MCF 10A (cell line): ENCODE results near the gene TLR5. TPM values are rescaled to one million over a fixed set of nuclear protein-coding genes. Genes with fewer than 3 reads are reported as not detected.

Experiments
- BruUV-seq: library from RNA; stranded (reverse); fragments of 400-500 nt; replicated peaks from 2 replicates; lab custom pipeline; 2021; lab: Mats Ljungman, UMichigan
- CTCF ChIA-PET: fragments of 300-600 bp; sonication (Branson Sonifier 250); formaldehyde crosslinking; extraction: SDS; loops from one replicate; lab custom pipeline; 2021; ENCODE audit warnings: antibody characterized with exemption, inconsistent platforms; lab: Yijun Ruan, JAX
- POLR2A ChIA-PET: fragments of 300-600, 350-650 bp; sonication (Branson Sonifier 250); formaldehyde crosslinking; extraction: SDS; loops from one replicate; lab custom pipeline; 2020; ENCODE audit warnings: antibody characterized with exemption, inconsistent platforms; lab: Yijun Ruan, JAX
- DNase-seq: peaks from one replicate; pipeline ENCODE4 v3.0.0-alpha.2; 2018; ENCODE audit not compliant: unreplicated experiment
- H3K27ac Mint-ChIP-seq: one replicate; pipeline ENCODE4 v1.8.0; 2022; ENCODE audit warnings: mild to moderate bottlenecking, low read depth, mixed read lengths; ENCODE audit not compliant: unreplicated experiment
- H3K27me3 Mint-ChIP-seq: one replicate; pipeline ENCODE4 v1.8.0; 2022; ENCODE audit warnings: mixed read lengths; ENCODE audit not compliant: insufficient read depth, unreplicated experiment
- H3K36me3 Mint-ChIP-seq: one replicate; pipeline ENCODE4 v1.8.0; 2022; ENCODE audit warnings: mild to moderate bottlenecking, moderate library complexity, mixed read lengths; ENCODE audit not compliant: insufficient read depth, unreplicated experiment
- H3K4me1 Mint-ChIP-seq: one replicate; pipeline ENCODE4 v1.8.0; 2022; ENCODE audit warnings: mixed read lengths; ENCODE audit not compliant: insufficient read depth, unreplicated experiment
- H3K4me3 Mint-ChIP-seq: one replicate; pipeline ENCODE4 v1.8.0; 2022; ENCODE audit warnings: mild to moderate bottlenecking, moderate library complexity, mixed read lengths; ENCODE audit not compliant: unreplicated experiment
- H3K9me3 Mint-ChIP-seq: one replicate; pipeline ENCODE4 v1.8.0; 2022; ENCODE audit warnings: mixed read lengths; ENCODE audit not compliant: unreplicated experiment
- CTCF ChIP-seq: fragments of 200-600 bp; IDR thresholded peaks from one replicate; pipeline ENCODE4 v1.8.0; 2022; ENCODE audit warnings: antibody characterized with exemption, mild to moderate bottlenecking; ENCODE audit not compliant: unreplicated experiment
- intact Hi-C: fragments of 100-400 bp; cut with micrococcal nuclease; formaldehyde crosslinking; loops from 2 replicates; pipeline ENCODE4 v1.14.1; 2022
- total RNA-seq: library from RNA; stranded (reverse); gene quantifications from 2 replicates; pipeline ENCODE4 v1.2.3, GENCODE V29; 2022

TLR5 gene
- total RNA-seq, 1 experiment from 2014 or later: 1.5 TPM

GRCh38 chr1:223135176-223135942 is 7.7 kb downstream of the TLR5 start:
- peaks cover 45% of the 10 kb centered on the region for H3K4me1 Mint-ChIP-seq
- peak overlapping the region; percentile 13 for H3K4me3 Mint-ChIP-seq
- TF ChIP-seq CTCF: no peak
- POLR2A ChIA-PET: interaction anchor here (0.6 to 4.4 kb wide), 22 partner anchors 8 to 1250 kb away, joined by 3 to 22 read pairs (median 4); partner anchors contain the start of gene TLR5
- CTCF ChIA-PET: interaction anchor here (0.5 to 15.7 kb wide), 34 partner anchors 8 to 560 kb away, joined by 3 to 324 read pairs (median 4); partner anchors contain the start of genes CAPN8, SUSD4 and TLR5
- H3K9me3 Mint-ChIP-seq: no peaks in the 10 kb centered on the region
- intact Hi-C loops: loop anchor here (2.0 kb wide), 1 partner anchor 109 kb away; no protein-coding TSS in a partner anchor
- BruUV-seq: no TSS peak
- DNase-seq: peak; percentile 98
- peaks cover 13% of the 10 kb centered on the region for H3K36me3 Mint-ChIP-seq
- peak overlapping the region; percentile 42 for H3K27ac Mint-ChIP-seq
- peaks cover 9% of the 10 kb centered on the region for H3K27me3 Mint-ChIP-seq

- Mint-ChIP-seq H3K4me3 (peak overlapping the region; percentile 63), H3K4me1 (peaks cover 45% of the 10 kb centered on the region), H3K9me3 (no peaks in the 10 kb centered on the region), H3K27ac (no peak overlapping the region), H3K27me3 (peaks cover 9% of the 10 kb centered on the region), H3K36me3 (peaks cover 13% of the 10 kb centered on the region)
- intact Hi-C loops: loop anchor here (1.0 to 2.0 kb wide), 5 partner anchors 111 to 550 kb away; no protein-coding TSS in a partner anchor
- ChIA-PET POLR2A (interaction anchor here (0.6 to 4.4 kb wide), 29 partner anchors 9 to 727 kb away, joined by 3 to 22 read pairs (median 4); partner anchors contain the start of genes CAPN8 and TLR5), CTCF (interaction anchor here (0.5 to 15.7 kb wide), 153 partner anchors 10 to 1465 kb away, joined by 3 to 324 read pairs (median 4); partner anchors contain the start of genes AIDA, BROX, CAPN8 and FAM177B)
- TF ChIP-seq CTCF: no peak
- DNase-seq: peak; percentile 94
- no TSS peak for BruUV-seq
Observed at GRCh38 chr1:223133824-223134435, 9.1 kb downstream of the TLR5 start.

GRCh38 chr1:223133306-223133823 is 9.7 kb downstream of the TLR5 start:
- peak; percentile 100 for TF ChIP-seq CTCF
- ChIA-PET POLR2A (interaction anchor here (0.6 to 4.4 kb wide), 25 partner anchors 10 to 574 kb away, joined by 3 to 22 read pairs (median 4); partner anchors contain the start of genes CAPN8 and TLR5), CTCF (interaction anchor here (0.6 to 15.7 kb wide), 145 partner anchors 10 to 1465 kb away, joined by 3 to 324 read pairs (median 4); partner anchors contain the start of genes AIDA, BROX, CAPN8 and FAM177B)
- Mint-ChIP-seq H3K9me3 (no peaks in the 10 kb centered on the region), H3K27ac (no peak overlapping the region), H3K4me3 (peak overlapping the region; percentile 63), H3K36me3 (peaks cover 11% of the 10 kb centered on the region), H3K27me3 (peaks cover 9% of the 10 kb centered on the region), H3K4me1 (peaks cover 43% of the 10 kb centered on the region)
- DNase-seq: no peak
- no TSS peak for BruUV-seq
- intact Hi-C loops: loop anchor here (1.0 kb wide), 4 partner anchors 225 to 551 kb away; no protein-coding TSS in a partner anchor
